ENCODE results near the gene GRB10.
A peak's percentile ranks its signal among the peaks of the same experiment; 100 is the strongest.

The GRB10 gene

GRCh38 chr7:50628434-50629084, 154.1 kb downstream of the GRB10 start:
- DNase-seq: no peak

- DNase-seq: no peak
Observed at GRCh38 chr7:50627824-50628361, 154.8 kb downstream of the GRB10 start.

- no peak for DNase-seq
Observed at GRCh38 chr7:50626286-50626685, 156.4 kb downstream of the GRB10 start.

- DNase-seq: no peak
Observed at GRCh38 chr7:50625360-50625759, 157.3 kb downstream of the GRB10 start.

GRCh38 chr7:50622821-50623220, 159.9 kb downstream of the GRB10 start:
- no peak for DNase-seq

GRCh38 chr7:50621973-50622490, 160.7 kb downstream of the GRB10 start:
- no peak for DNase-seq

GRCh38 chr7:50621206-50621605, 161.5 kb downstream of the GRB10 start:
- DNase-seq: no peak

- DNase-seq: no peak
Observed at GRCh38 chr7:50620433-50620832, 162.3 kb downstream of the GRB10 start.

GRCh38 chr7:50619684-50620083, 163.0 kb downstream of the GRB10 start:
- DNase-seq: no peak

- no peak for DNase-seq
Observed at GRCh38 chr7:50618281-50618680, 164.4 kb downstream of the GRB10 start.

GRCh38 chr7:50615519-50616080, 167.1 kb downstream of the GRB10 start:
- DNase-seq: no peak

- no peak for DNase-seq
Observed at GRCh38 chr7:50614721-50615518, 167.8 kb downstream of the GRB10 start.

GRCh38 chr7:50613473-50613872, 169.2 kb downstream of the GRB10 start:
- DNase-seq: no peak

GRCh38 chr7:50612704-50613103, 170.0 kb downstream of the GRB10 start:
- no peak for DNase-seq

GRCh38 chr7:50610521-50611277, 172.0 kb downstream of the GRB10 start:
- peak; percentile 44 for DNase-seq

- DNase-seq: no peak
Observed at GRCh38 chr7:50608196-50608906, 174.3 kb downstream of the GRB10 start.

GRCh38 chr7:50607524-50608125, 175.1 kb downstream of the GRB10 start:
- no peak for DNase-seq

- DNase-seq: no peak
Observed at GRCh38 chr7:50605059-50605458, 177.6 kb downstream of the GRB10 start.

GRCh38 chr7:50603287-50603686, 179.4 kb downstream of the GRB10 start:
- no peak for DNase-seq

- DNase-seq: no peak
Observed at GRCh38 chr7:50599385-50599784, 183.3 kb downstream of the GRB10 start.

- no peak for DNase-seq
Observed at GRCh38 chr7:50598460-50599343, 184.0 kb downstream of the GRB10 start.

All from activated naive CD4-positive, alpha-beta T cell treated with Interleukin-2 at 50 U/mL for 16 hours (primary cell).